Measurements from ENCODE around the gene C11orf97.

Gene C11orf97

DNA sequence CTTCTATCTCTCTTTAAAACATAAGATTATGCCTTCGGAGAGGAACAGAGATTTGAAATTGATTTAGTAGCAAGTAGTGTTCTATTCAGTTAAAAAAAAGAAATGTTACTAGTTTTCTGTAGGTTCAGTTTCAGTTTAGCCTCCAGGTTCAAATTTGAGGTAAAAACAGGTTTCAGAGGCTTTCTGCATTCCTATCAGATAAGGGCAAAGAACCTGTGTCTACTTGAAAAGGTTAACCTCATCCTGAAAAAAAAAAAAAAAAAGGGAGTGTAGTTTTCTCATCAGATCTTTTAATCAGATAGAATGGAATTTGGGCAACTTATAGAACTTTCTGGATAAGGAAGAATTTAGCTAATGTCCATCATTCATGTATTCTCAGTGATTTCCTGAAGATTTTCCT lies 12.1 kb downstream of the C11orf97 start:
- DNase-seq (ENCODE audit: low read depth in 2 of 3, low spot score in 1 of 3) = no peak

DNA sequence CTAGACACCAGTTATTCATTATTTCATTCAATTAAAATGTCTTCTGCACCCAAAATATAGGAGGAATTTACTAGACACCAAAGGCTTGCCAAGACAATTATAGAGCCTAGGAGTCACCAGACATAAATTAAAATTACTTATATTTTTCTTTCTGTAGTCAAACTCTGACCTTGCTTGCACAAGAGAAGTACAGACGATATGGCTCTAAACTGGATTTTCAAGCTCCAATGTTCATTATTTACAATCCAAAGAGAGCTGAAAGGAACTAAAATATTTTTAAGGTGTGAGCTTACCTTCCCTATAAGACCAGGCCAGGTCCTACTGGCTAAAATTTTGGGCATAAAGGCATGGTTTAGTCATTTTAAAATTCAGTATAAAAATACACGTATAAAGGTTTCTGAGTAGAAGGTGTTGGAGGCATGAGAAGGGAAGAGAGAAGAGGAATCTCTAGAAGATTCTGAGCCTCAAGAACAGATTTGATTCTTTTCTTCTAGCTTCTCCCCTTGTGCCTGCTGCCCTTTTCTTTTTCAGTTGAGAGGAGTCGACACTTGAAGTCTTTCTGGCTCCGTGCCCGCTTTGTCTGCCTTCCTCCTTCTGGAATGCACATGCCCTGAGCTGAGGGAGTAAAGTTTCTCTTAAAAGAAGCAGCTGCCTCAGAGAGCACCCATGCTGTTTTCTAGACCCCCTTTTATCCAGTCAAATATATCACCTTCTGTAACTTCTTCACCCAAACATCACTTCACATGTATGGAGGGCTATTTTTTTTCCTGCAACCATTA lies 13.5 kb downstream of the C11orf97 start:
- no peak for DNase-seq (ENCODE audit: low read depth in 2 of 3, low spot score in 1 of 3)

GRCh38 chr11:94526645-94527438 lies 14.6 kb downstream of the C11orf97 start:
- DNase-seq (ENCODE audit: low read depth in 2 of 3, low spot score in 1 of 3) = no peak

DNA sequence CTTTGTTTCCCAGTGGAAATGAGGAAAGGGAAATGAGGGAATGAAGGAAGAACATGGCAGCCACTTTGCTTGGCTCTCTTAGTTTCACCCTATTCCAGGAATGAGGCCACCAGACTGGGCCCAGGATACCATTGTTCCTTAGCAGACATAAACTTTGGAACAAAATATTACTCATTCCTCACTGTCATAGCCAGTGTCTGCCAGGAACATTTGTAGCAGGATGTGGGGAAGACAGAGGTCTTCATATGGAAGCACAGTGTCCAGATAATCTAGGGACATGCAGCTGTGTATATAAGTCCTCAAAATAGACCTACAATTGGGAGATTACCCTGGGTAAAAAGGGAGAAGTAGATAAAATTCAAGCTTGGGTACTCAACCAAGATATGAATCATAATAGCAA lies 16.3 kb downstream of the C11orf97 start:
- DNase-seq (ENCODE audit: low read depth in 2 of 3, low spot score in 1 of 3) = no peak

GRCh38 chr11:94532211-94532610 lies 19.9 kb downstream of the C11orf97 start:
- no peak for DNase-seq (ENCODE audit: low read depth in 2 of 3, low spot score in 1 of 3)

DNA sequence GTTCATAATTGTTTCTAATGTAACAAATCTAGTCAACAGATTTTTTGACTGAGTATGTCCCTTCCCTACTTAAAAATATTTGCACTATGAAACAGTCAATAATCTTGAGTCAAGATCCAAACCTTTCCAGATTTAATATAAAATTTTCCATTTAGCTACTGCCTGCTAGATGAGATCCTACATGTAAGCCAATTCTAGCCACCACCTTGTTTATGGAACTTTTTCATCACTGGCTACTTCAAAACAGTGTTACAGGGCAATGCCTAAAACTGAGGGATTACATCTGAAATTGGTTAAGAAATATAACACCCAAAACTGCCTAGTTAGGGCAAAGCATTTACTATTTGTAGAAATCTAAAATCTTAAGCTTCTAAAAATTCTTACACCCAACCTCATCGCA lies 20.9 kb downstream of the C11orf97 start:
- DNase-seq (ENCODE audit: low read depth in 2 of 3, low spot score in 1 of 3) = no peak

DNA sequence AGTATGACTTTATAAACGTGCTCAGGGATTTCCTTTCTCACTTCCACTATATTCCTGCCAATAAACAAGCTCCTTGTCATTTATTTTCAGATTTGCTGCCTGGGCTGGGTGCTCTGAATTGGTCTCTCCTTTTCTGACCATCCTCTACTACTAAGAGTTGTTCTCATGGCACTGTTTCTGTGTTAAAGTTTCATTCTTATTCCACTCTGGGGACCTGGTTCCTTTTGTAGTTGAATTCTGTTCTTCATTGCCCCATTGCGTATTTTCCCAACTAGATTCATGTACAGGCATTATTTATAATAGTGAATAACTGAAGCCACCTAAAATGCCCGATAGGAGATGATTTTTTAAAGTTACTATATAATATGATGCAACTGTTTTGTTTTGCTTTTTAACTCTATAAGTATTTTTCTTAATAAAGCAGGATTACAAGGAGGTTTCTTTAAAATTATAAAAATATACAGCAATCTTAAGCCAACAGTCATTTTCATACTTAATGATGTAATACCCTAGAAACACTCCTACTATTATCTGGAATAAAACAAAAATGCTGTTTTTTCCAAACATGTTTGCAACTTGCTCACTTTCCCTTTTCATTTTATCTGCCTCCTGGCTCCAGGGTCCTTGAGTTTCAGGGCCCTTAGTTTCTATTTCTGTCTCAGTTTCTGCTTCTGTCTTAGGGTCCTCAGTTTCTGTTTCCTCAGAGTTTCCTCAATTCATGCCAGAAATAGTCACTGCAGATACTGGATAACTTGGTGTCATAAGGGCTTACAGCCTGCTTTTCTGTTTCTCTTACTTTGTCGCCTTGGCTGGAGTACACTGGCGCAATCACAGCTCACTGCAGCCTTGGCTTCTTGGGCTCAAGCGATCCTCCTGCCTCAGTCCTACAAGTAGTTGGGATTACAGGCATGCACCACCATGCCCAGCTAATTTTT lies 21.7 kb downstream of the C11orf97 start:
- DNase-seq (ENCODE audit: low read depth in 2 of 3, low spot score in 1 of 3) = no peak

DNA sequence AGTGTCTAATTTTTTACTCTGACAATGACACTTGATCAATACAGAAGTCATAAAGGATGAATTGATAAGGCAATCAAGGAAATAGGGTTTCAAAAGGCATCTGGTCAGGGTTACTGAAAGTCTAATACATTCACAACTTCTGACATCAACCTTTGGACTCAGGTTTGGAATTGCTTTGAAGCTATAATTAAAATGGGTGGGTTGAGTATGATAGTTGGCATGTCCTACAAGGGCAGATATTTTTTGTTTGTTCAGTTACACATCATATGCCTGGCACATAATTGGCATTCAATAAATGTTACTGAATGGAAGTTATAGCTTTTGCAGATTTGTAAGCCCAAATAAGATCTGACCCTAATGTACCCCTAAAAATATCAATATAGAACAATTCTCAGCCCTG lies 24.1 kb downstream of the C11orf97 start:
- no peak for DNase-seq (ENCODE audit: low read depth in 2 of 3, low spot score in 1 of 3)

DNA sequence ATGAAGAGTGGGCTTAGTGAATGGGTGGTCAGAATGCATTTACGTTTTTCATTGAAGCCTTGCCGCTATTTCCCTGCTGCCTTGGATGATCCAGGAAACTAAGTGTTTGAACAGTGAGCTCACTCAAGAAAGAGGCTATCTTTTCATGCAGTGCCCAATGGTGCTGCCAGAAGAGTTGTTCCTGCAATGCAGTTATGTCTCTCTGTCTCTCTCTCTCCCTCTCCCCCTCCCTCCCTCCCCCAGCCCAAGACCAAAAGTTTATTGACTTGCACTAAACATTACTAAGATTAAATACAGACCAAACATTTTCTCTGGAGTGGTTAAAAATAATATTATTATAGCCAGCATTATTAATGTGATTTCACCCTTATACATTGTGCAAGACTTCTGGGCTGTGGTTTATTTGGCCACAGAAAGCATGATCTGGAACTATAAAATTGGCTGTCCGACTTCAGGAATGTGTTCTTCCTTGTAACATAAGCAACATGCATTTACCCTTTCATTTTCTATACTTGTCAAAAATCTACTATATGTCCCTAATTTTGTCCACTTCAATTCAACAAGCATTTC lies 24.9 kb downstream of the C11orf97 start:
- no peak for DNase-seq (ENCODE audit: low read depth in 2 of 3, low spot score in 1 of 3)

DNA sequence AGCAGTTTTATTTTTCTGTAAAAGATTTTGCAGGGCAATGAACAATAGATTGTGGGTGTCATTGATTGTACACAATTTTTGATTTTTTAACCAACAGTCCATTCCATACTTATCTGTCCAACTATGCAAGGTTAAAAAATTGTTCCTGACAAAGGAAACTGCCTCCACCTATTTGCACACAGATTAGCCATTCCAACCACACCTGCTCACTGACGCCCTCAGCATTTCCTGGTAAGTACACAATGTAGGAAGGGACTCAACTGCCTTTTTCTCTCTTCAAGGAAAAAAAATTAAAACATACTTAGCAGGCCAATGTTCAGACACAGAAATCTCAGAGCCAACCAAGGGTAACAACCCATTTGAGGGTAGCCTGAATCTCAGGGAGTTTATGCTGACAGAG lies 27.2 kb downstream of the C11orf97 start:
- DNase-seq (ENCODE audit: low read depth in 2 of 3, low spot score in 1 of 3) = no peak

GRCh38 chr11:94543695-94544645 lies 31.7 kb downstream of the C11orf97 start, which contains the start of gene FUT4:
Gene FUT4, plus strand, starts transcription at chr11:94543921. Its CDS starts 213 bp downstream, at chr11:94544134.
- DNase-seq (ENCODE audit: low read depth in 2 of 3, low spot score in 1 of 3) = peak; percentile 56 to 72 (median 61)

DNA sequence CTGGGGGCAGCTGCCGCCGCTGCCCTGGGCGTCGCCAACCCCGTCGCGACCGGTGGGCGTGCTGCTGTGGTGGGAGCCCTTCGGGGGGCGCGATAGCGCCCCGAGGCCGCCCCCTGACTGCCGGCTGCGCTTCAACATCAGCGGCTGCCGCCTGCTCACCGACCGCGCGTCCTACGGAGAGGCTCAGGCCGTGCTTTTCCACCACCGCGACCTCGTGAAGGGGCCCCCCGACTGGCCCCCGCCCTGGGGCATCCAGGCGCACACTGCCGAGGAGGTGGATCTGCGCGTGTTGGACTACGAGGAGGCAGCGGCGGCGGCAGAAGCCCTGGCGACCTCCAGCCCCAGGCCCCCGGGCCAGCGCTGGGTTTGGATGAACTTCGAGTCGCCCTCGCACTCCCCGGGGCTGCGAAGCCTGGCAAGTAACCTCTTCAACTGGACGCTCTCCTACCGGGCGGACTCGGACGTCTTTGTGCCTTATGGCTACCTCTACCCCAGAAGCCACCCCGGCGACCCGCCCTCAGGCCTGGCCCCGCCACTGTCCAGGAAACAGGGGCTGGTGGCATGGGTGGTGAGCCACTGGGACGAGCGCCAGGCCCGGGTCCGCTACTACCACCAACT lies 32.5 kb downstream of the C11orf97 start:
- DNase-seq (ENCODE audit: low read depth in 2 of 3, low spot score in 1 of 3) = peak in 2 of 3 donors; percentile 8 to 10

DNA sequence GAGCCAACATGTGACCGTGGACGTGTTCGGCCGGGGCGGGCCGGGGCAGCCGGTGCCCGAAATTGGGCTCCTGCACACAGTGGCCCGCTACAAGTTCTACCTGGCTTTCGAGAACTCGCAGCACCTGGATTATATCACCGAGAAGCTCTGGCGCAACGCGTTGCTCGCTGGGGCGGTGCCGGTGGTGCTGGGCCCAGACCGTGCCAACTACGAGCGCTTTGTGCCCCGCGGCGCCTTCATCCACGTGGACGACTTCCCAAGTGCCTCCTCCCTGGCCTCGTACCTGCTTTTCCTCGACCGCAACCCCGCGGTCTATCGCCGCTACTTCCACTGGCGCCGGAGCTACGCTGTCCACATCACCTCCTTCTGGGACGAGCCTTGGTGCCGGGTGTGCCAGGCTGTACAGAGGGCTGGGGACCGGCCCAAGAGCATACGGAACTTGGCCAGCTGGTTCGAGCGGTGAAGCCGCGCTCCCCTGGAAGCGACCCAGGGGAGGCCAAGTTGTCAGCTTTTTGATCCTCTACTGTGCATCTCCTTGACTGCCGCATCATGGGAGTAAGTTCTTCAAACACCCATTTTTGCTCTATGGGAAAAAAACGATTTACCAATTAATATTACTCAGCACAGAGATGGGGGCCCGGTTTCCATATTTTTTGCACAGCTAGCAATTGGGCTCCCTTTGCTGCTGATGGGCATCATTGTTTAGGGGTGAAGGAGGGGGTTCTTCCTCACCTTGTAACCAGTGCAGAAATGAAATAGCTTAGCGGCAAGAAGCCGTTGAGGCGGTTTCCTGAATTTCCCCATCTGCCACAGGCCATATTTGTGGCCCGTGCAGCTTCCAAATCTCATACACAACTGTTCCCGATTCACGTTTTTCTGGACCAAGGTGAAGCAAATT lies 33.3 kb downstream of the C11orf97 start:
- no peak for DNase-seq (ENCODE audit: low read depth in 2 of 3, low spot score in 1 of 3)

GRCh38 chr11:94546162-94546470 lies 33.9 kb downstream of the C11orf97 start:
- DNase-seq (ENCODE audit: low read depth in 2 of 3, low spot score in 1 of 3) = no peak

GRCh38 chr11:94546886-94547285 lies 34.6 kb downstream of the C11orf97 start:
- DNase-seq (ENCODE audit: low read depth in 2 of 3, low spot score in 1 of 3) = no peak

GRCh38 chr11:94549146-94549545 lies 36.9 kb downstream of the C11orf97 start:
- DNase-seq (ENCODE audit: low read depth in 2 of 3, low spot score in 1 of 3) = no peak

DNA sequence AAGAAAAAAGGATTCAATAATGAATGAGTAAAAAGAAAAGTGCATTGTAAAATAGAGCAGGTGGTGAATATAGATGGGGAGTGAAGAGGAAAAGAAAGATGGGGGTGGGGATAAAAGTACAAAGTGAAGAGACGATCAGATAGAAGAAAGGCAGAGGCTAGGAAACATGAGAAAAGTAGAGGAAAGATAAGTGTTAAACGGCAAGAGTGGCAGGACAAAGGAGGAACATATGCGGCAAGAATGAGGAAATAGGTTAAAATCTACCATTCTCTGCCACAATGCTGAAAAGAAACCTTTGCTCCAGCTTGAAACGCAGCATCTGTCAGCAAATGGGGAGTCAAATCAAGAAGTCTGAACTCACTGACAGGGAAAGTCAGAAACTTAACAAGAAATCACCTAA lies 38.3 kb downstream of the C11orf97 start:
- no peak for DNase-seq (ENCODE audit: low read depth in 2 of 3, low spot score in 1 of 3)

DNA sequence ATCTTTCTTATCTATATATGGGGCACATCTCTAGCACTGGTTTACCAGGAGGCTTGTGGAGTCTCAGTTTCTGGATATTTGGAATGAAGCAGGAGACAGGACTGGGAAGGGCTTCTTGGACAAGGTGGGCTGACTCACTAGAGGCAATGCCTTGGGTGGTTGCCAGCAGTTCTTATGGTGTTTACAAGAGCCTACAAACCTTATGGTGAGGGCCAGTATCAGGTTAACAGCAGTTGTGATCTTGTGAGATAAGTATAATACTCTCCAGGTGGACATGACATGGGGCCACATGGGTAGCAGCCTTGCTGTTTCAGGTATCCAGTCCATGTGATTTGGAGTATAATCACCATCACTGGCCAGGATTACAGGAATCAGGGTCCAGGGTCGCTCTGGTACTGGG lies 41.7 kb downstream of the C11orf97 start:
- no peak for DNase-seq (ENCODE audit: low read depth in 2 of 3, low spot score in 1 of 3)
